Activated CD8-positive, alpha-beta T cell treated with anti-CD3 and anti-CD28 coated beads, Interleukin-2, amount 10 ng/mL, durations not matched to agents 7 days and 5 days (primary cell): ENCODE data around the gene CMYA5. TPM values are rescaled to one million over a fixed set of nuclear protein-coding genes. Genes with fewer than 3 reads are reported as not detected.
"Not testable (repeated sequence)": the region's sequence is repeated elsewhere in the genome, so short reads cannot be mapped to it uniquely, and the experiment has no call there.

Source experiments
- ATAC-seq: fragments of 150-1000 bp; cut with Tn5 transposase; one replicate; pipeline ENCODE4 v1.10.0; 2021; ENCODE audit warnings: moderate library complexity
- CTCF ChIA-PET: fragments of 350-600 bp; sonication (Branson Sonifier 250); formaldehyde crosslinking; loops from one replicate; lab custom pipeline; 2021; ENCODE audit warnings: antibody characterized with exemption; lab: Charles Lee
- POLR2A ChIA-PET: fragments of 350-600 bp; sonication (Branson Sonifier 250); formaldehyde crosslinking; loops from one replicate; lab custom pipeline; 2021; ENCODE audit warnings: antibody characterized with exemption; lab: Charles Lee
- DNase-seq: peaks from one replicate; pipeline ENCODE4 v3.0.0-alpha.2; 2020
- H3K27ac Mint-ChIP-seq: one replicate; pipeline ENCODE4 v1.8.0; 2021; ENCODE audit warnings: mild to moderate bottlenecking, mixed read lengths
- H3K27me3 Mint-ChIP-seq: one replicate; pipeline ENCODE4 v1.8.0; 2021; ENCODE audit warnings: low read depth, mixed read lengths
- H3K36me3 Mint-ChIP-seq: one replicate; pipeline ENCODE4 v1.8.0; 2021; ENCODE audit warnings: low read depth, mixed read lengths
- H3K4me1 Mint-ChIP-seq: one replicate; pipeline ENCODE4 v1.8.0; 2021; ENCODE audit warnings: low read depth, mixed read lengths
- H3K4me3 Mint-ChIP-seq: one replicate; pipeline ENCODE4 v1.8.0; 2021; ENCODE audit warnings: mild to moderate bottlenecking, mixed read lengths
- H3K9me3 Mint-ChIP-seq: one replicate; pipeline ENCODE4 v1.8.0; 2022; ENCODE audit warnings: mixed read lengths; ENCODE audit not compliant: insufficient read depth
- total RNA-seq, 2 experiments: library from RNA; stranded (reverse); gene quantifications; one replicate each; pipeline ENCODE4 v1.2.3, GENCODE V29; 2021

The CMYA5 gene
- total RNA-seq, 2 experiments from 2014 or later: 0.18 to 0.40 TPM

DNA sequence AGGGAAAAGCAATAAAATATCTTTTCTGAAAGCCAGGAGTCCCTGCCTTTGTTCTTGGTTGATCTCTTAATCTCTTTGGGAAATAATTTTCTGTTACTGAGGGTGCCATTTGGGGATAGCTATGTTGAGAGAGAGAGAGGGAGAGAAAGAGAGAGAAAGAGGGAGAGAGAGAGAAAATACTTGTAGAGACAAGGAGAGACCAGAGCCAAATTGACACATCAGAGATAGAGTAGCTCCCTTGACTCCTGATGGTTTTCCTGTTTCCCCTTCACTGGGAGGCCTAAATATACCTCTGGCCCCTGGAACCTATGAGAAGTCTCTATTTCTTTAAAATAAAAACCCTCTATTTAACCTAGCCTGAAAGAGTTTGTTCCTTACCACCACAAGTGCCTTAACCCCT, 14.9 kb downstream of the CMYA5 start:
- POLR2A ChIA-PET: no interaction called here
- DNase-seq (no peak), ATAC-seq (no peak)
- Mint-ChIP-seq H3K9me3 (no peaks in the 10 kb centered on the region), H3K27ac (no peak overlapping the region), H3K4me3 (no peak overlapping the region), H3K27me3 (no peaks in the 10 kb centered on the region), H3K4me1 (peaks cover 9% of the 10 kb centered on the region), H3K36me3 (peaks cover 2% of the 10 kb centered on the region)
- CTCF ChIA-PET: interaction anchor here (1.3 to 5.2 kb wide), 5 partner anchors 9 to 378 kb away, joined by 4 to 22 read pairs (median 6); no protein-coding TSS in a partner anchor

DNA sequence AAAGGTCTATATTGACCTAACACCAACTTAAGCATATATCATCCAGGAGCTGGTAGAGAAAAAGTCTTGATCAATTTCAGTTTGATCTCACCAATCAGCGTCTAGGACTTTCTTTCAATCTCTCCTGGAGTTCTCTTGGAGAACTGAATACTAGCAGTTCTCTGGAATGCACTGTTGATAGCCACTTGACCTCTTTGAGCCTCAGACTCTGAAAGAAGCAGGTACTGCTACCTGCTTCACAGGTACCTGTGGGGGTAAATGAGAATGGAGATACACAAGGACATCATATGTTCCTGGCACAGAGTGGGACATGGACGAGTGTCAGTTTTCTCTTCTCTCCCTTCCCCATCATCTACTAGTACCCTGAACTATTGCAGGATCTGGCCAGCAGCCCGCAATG, 16.0 kb downstream of the CMYA5 start:
- Mint-ChIP-seq H3K27me3 (no peaks in the 10 kb centered on the region), H3K27ac (no peak overlapping the region), H3K9me3 (no peaks in the 10 kb centered on the region), H3K4me3 (no peak overlapping the region), H3K36me3 (peaks cover 2% of the 10 kb centered on the region), H3K4me1 (peaks cover 4% of the 10 kb centered on the region)
- POLR2A ChIA-PET: no interaction called here
- DNase-seq (no peak), ATAC-seq (no peak)
- CTCF ChIA-PET: interaction anchor here (2.1 to 5.2 kb wide), 2 partner anchors 69 to 377 kb away, joined by 4 to 22 read pairs; no protein-coding TSS in a partner anchor

DNA sequence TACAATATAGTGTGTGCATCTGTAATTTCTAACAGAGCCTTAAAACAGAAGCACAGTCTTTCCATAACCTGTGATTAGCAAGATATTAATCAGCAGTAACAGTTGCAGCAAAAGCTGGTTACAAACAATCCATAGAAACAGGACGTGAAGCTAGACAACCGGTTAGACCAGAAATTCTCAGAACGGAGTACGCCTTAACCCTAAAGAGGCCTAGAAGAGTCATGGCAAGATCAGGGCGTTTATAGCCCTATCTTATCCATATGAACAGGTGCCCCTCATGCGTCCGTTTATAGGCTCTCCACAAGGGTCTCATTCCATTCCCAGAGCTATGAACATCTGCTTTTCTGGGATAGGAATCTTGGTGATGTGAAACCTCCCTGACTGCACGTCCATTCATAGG, 16.7 kb downstream of the CMYA5 start:
- CTCF ChIA-PET: interaction anchor here (5.2 kb wide), 1 partner anchor 68 kb away, joined by 22 read pairs; no protein-coding TSS in a partner anchor
- H3K4me1 Mint-ChIP-seq, H3K27ac Mint-ChIP-seq, H3K9me3 Mint-ChIP-seq, DNase-seq, POLR2A ChIA-PET, ATAC-seq, H3K4me3 Mint-ChIP-seq, H3K27me3 Mint-ChIP-seq, H3K36me3 Mint-ChIP-seq: not testable (repeated sequence)

DNA sequence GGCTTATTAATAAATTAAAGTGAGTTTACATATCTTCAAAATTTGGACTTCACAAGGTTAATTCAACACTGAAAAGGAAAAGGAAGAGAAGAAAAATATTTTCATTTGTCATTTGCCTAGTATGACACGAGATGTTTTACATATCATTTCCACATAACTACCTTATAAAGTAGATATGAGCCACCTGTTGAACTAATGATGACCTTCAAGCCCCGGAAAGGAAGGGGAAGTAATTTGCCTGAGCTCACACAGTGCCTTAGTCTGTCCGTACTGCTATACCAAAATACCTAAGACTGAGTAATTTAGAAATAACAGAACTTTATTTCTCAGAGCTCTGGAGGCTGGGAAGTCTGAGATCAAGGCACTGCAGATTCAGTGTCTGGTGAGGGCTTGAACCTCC, 17.9 kb downstream of the CMYA5 start:
- POLR2A ChIA-PET: no interaction called here
- no peak for ATAC-seq
- no peaks in the 10 kb centered on the region for H3K9me3 Mint-ChIP-seq

DNA sequence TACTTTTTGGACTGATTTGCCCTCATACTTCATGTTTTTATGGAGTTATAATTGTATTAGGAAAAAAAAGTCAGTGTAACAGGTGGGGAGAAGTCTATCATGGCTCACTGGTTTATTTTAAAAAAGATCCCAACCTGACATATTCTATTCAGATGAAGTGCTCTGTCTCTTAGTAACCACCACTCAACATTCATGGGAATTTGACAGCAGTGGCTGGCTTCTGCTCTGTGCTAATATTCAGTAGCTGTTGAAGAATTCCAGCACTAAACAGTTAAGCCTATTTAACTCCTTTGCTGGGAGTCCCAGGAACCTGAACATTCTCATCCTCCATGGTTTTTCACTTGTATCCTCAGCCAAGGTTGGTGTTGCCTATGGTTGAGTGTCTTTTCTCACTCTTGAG, 23.1 kb downstream of the CMYA5 start:
- DNase-seq (no peak), ATAC-seq (no peak)
- POLR2A ChIA-PET: no interaction called here
- no peaks in the 10 kb centered on the region for H3K9me3 Mint-ChIP-seq
- H3K4me1 Mint-ChIP-seq: peaks cover 4% of the 10 kb centered on the region
- CTCF ChIA-PET: interaction anchor here (0.7 to 1.2 kb wide), 3 partner anchors 8 to 1131 kb away, joined by 3 to 5 read pairs (median 3); no protein-coding TSS in a partner anchor
- H3K27me3 Mint-ChIP-seq: peaks cover 2% of the 10 kb centered on the region
- no peaks in the 10 kb centered on the region for H3K36me3 Mint-ChIP-seq
- no peak overlapping the region for H3K27ac Mint-ChIP-seq
- no peak overlapping the region for H3K4me3 Mint-ChIP-seq

More for the DNA sequence above, 17.9 kb downstream of the CMYA5 start:
- Mint-ChIP-seq H3K27ac (no peak overlapping the region), H3K4me3 (no peak overlapping the region), H3K4me1 (peaks cover 4% of the 10 kb centered on the region), H3K36me3 (peaks cover 2% of the 10 kb centered on the region), H3K27me3 (no peaks in the 10 kb centered on the region)
- CTCF ChIA-PET: no interaction called here
- no peak for DNase-seq

DNA sequence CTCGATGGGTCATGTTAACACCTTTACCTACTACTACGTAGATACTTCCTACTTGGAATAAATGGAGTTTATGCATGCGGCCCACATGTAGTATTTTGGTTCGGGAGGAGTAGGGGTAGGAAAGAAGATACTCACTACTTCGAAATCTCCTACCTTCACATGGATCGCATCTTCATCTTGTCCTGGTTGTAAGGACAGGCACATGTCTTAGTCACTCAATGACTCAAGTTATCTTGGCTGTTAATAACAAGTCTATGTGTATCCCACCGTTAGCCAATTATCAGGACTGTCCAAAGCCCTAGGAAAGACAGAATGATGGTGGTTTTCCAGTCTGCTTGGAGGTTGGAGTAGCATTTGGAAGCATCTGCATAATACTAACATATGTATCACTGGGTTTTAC, 24.1 kb downstream of the CMYA5 start:
- Mint-ChIP-seq H3K4me1 (peaks cover 4% of the 10 kb centered on the region), H3K27me3 (peaks cover 2% of the 10 kb centered on the region), H3K4me3 (no peak overlapping the region), H3K27ac (no peak overlapping the region), H3K9me3 (no peaks in the 10 kb centered on the region), H3K36me3 (no peaks in the 10 kb centered on the region)
- no peak for DNase-seq
- ATAC-seq: no peak
- CTCF ChIA-PET: interaction anchor here (1.2 kb wide), 1 partner anchor 11 kb away, joined by 3 read pairs; no protein-coding TSS in a partner anchor
- POLR2A ChIA-PET: no interaction called here

DNA sequence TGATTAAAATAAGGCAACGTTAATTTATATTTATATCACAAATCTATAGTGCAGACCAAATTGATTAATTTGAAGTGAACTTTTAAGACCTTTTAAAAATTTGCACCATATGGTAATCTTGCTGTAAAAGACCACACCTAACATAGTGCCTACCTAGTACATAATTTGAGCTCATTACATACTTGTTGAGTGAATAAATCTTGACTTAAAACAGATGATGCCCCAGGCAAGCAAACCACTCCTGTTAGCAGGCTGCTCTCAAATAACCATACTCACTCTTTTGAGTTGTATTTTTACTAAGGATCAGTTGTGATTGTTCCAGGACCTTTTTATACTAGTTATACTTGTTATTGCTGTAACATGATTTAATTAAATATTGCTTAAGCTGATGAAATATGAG, 27.2 kb downstream of the CMYA5 start:
- Mint-ChIP-seq H3K4me3 (no peak overlapping the region), H3K27ac (no peak overlapping the region), H3K36me3 (peaks cover 8% of the 10 kb centered on the region), H3K4me1 (peaks cover 4% of the 10 kb centered on the region), H3K9me3 (peaks cover 18% of the 10 kb centered on the region), H3K27me3 (peaks cover 2% of the 10 kb centered on the region)
- ChIA-PET POLR2A (no interaction called here), CTCF (interaction anchor here (0.8 to 1.5 kb wide), 2 partner anchors 14 to 58 kb away, joined by 3 to 8 read pairs; no protein-coding TSS in a partner anchor)
- DNase-seq (no peak), ATAC-seq (no peak)

DNA sequence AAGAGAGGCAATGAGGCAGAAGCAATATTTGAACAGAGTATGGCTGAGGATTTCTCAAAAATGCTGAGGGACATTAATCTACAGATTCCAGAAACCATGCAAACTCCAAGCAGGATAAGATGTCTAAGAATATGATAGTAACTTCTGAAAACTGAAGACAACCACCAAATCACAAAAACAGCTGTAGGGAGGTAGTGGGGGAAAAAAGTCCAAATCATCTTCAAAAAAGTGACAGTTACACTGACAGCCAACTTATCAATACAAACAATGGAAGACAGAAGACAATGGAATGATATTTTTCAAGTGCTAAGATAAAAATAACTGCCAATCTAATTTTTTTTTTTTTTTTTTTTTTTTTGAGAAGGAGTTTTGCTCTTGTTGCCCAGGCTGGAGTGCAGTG, 30.5 kb downstream of the CMYA5 start:
- ATAC-seq (no peak), DNase-seq (no peak)
- H3K4me3 Mint-ChIP-seq: no peak overlapping the region
- CTCF ChIA-PET: interaction anchor here (2.1 kb wide), 1 partner anchor 17 kb away, joined by 9 read pairs; no protein-coding TSS in a partner anchor
- peaks cover 18% of the 10 kb centered on the region for H3K9me3 Mint-ChIP-seq
- peaks cover 2% of the 10 kb centered on the region for H3K27me3 Mint-ChIP-seq
- no peaks in the 10 kb centered on the region for H3K4me1 Mint-ChIP-seq
- H3K36me3 Mint-ChIP-seq: peaks cover 8% of the 10 kb centered on the region
- POLR2A ChIA-PET: no interaction called here
- no peak overlapping the region for H3K27ac Mint-ChIP-seq

DNA sequence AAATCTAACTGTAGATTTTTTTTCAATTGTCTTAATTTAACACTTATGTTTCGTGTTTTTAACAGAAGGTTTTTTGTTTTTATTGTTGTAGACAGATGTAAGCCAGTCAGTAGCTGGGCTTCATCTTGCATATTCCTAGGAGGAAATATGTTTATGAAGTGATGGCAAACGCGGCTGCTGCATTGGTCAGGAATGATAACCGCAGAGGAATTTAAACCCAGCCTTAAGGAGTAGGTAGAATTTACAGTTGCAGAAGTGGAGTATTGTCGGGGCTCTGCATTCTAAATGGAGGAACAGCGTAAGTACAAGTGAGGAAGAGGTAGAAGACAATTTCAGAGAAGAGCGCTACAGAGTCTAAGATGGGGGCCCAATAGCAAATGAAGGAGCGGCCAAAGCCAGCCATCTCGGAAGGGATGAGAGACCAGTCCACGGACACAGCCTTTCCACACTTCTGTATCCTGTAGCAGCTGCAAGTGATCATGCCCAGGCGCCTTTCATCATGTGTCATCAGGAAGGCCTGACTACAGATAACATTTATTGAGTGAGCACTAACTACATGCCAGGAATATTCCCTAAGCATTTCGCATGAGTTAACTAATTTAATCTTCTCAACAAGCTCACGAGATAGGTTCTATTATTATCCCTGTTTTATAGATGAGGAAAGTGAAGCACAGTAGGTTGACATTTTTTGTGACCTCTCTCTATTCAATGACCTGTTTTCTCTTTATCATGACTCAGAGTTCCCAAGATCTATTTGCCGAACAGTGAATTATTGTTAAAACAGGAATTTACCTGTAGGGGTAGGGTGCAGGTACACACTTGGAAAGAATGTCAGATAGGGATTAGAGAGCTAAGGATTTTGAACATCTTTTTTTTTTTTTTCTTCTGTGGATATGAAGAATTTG, 38.1 kb downstream of the CMYA5 start:
- ATAC-seq (no peak), DNase-seq (no peak)
- H3K9me3 Mint-ChIP-seq: peaks cover 4% of the 10 kb centered on the region
- H3K4me1 Mint-ChIP-seq: peaks cover 47% of the 10 kb centered on the region
- ChIA-PET POLR2A (no interaction called here), CTCF (interaction anchor here (0.7 kb wide), 1 partner anchor 84 kb away, joined by 4 read pairs; no protein-coding TSS in a partner anchor)
- no peak overlapping the region for H3K4me3 Mint-ChIP-seq
- peaks cover 40% of the 10 kb centered on the region for H3K27me3 Mint-ChIP-seq
- H3K27ac Mint-ChIP-seq: no peak overlapping the region
- peaks cover 17% of the 10 kb centered on the region for H3K36me3 Mint-ChIP-seq

DNA sequence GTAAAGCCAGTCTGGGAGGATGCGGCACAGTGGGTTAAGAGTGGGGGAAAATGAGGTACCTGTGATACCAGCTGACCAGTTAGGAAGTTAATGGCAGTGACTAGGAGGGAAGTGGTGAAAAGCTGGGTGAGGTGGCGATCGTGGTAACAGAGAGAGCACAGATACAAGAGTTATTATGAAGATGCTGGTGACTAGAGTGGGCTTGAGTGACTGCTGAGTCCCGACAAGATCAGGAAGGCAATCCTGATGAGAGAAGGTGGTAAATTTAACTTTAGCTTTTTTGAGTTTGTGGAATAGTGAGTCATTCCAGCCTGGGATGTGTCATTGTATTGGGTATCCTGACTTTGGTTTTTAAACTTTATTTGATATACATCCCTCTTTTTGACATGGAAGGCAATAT, 38.8 kb downstream of the CMYA5 start:
- Mint-ChIP-seq H3K4me3 (no peak overlapping the region), H3K9me3 (peaks cover 4% of the 10 kb centered on the region), H3K27ac (no peak overlapping the region), H3K4me1 (peaks cover 53% of the 10 kb centered on the region), H3K27me3 (peaks cover 47% of the 10 kb centered on the region), H3K36me3 (peaks cover 17% of the 10 kb centered on the region)
- ATAC-seq (no peak), DNase-seq (peak; percentile 43)
- ChIA-PET CTCF (interaction anchor here (0.7 kb wide), 1 partner anchor 83 kb away, joined by 4 read pairs; no protein-coding TSS in a partner anchor), POLR2A (no interaction called here)

DNA sequence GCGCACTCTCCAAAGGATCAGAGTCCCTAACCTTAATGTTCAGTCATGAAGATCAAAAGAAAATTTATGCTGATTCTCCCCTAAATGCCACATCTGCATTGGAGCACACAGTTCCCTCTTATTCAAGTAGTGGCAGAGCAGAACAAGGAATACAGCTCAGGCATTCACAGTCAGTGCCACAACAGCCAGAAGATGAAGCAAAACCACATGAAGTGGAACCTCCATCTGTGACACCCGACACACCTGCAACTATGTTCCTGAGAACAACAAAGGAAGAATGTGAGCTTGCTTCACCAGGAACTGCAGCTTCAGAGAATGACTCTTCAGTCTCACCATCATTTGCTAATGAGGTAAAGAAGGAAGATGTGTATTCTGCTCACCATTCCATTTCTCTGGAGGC, 40.0 kb downstream of the CMYA5 start:
- peaks cover 4% of the 10 kb centered on the region for H3K9me3 Mint-ChIP-seq
- POLR2A ChIA-PET: no interaction called here
- peaks cover 28% of the 10 kb centered on the region for H3K36me3 Mint-ChIP-seq
- no peak overlapping the region for H3K27ac Mint-ChIP-seq
- peak; percentile 33 for ATAC-seq
- H3K4me3 Mint-ChIP-seq: no peak overlapping the region
- no peak for DNase-seq
- CTCF ChIA-PET: no interaction called here
- H3K4me1 Mint-ChIP-seq: peaks cover 62% of the 10 kb centered on the region
- H3K27me3 Mint-ChIP-seq: peaks cover 53% of the 10 kb centered on the region

DNA sequence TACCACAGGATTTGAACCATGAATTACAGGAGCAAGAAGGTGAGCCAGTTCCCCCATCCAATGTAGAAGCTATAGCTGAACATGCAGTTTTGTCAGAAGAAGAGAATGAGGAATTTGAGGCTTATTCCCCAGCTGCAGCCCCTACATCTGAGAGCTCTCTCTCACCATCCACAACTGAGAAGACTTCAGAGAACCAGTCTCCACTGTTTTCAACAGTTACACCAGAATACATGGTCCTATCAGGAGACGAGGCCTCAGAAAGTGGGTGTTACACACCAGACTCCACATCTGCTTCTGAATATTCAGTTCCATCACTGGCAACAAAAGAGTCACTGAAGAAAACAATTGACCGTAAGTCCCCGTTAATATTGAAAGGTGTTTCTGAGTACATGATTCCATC, 40.9 kb downstream of the CMYA5 start:
- peaks cover 36% of the 10 kb centered on the region for H3K36me3 Mint-ChIP-seq
- H3K4me1 Mint-ChIP-seq: peaks cover 70% of the 10 kb centered on the region
- no peak overlapping the region for H3K27ac Mint-ChIP-seq

More for the DNA sequence above, 40.9 kb downstream of the CMYA5 start:
- no peak for DNase-seq
- Mint-ChIP-seq H3K27me3 (peaks cover 59% of the 10 kb centered on the region), H3K4me3 (no peak overlapping the region), H3K9me3 (peaks cover 5% of the 10 kb centered on the region)
- ChIA-PET POLR2A (no interaction called here), CTCF (no interaction called here)
- ATAC-seq: no peak
